Measurements from ENCODE around the gene LSS. TPM values are rescaled to one million over a fixed set of nuclear protein-coding genes. Genes with fewer than 3 reads are reported as not detected.

LSS gene
- total RNA-seq, 1 experiment from 2014 or later = 26.7 TPM

- DNase-seq (ENCODE audit: low read depth) = no peak
These were observed 90.1 kb downstream of the LSS start for GRCh38 chr21:46138383-46138970.

Other genes with a start within 250 kb of the LSS start
- 760 and 970 TPM in 2 replicates for gene COL6A1, start 247.0 kb downstream of the LSS start, total RNA-seq (2014; rRNA removed; shearing (Covaris generic))
- 680 and 1,049 TPM in 2 replicates for gene COL6A2, start 130.7 kb downstream of the LSS start, total RNA-seq (2014; rRNA removed; shearing (Covaris generic))
- 0.20 and 0.36 TPM in 2 replicates for gene FTCD, start 73.2 kb downstream of the LSS start, total RNA-seq (2014; rRNA removed; shearing (Covaris generic))
- 17.2 and 18.6 TPM in 2 replicates for gene SPATC1L, start 44.3 kb downstream of the LSS start, total RNA-seq (2014; rRNA removed; shearing (Covaris generic))
- 27.5 and 37.5 TPM in 2 replicates for gene MCM3AP, start 56.8 kb upstream of the LSS start, total RNA-seq (2014; rRNA removed; shearing (Covaris generic))
- 9.9 and 18.5 TPM in 2 replicates for gene YBEY, start 57.6 kb upstream of the LSS start, total RNA-seq (2014; rRNA removed; shearing (Covaris generic))
- gene C21orf58, start 95.1 kb upstream of the LSS start, total RNA-seq (2014; rRNA removed; shearing (Covaris generic)) = 8.9 TPM in 2 replicates
- gene PCNT, start 95.4 kb upstream of the LSS start, total RNA-seq (2014; rRNA removed; shearing (Covaris generic)) = 11.7 and 13.6 TPM in 2 replicates
- 13.6 and 14.3 TPM in 2 replicates for gene DIP2A, start 230.1 kb upstream of the LSS start, total RNA-seq (2014; rRNA removed; shearing (Covaris generic))

All from RPMI7951 (cell line).